ENCODE data around the gene ADAMTS2. TPM values are rescaled to one million over a fixed set of nuclear protein-coding genes. Genes with fewer than 3 reads are reported as not detected.
A peak's percentile ranks its signal among the peaks of the same experiment; 100 is the strongest.

ADAMTS2 gene
- not detected for total RNA-seq

DNA sequence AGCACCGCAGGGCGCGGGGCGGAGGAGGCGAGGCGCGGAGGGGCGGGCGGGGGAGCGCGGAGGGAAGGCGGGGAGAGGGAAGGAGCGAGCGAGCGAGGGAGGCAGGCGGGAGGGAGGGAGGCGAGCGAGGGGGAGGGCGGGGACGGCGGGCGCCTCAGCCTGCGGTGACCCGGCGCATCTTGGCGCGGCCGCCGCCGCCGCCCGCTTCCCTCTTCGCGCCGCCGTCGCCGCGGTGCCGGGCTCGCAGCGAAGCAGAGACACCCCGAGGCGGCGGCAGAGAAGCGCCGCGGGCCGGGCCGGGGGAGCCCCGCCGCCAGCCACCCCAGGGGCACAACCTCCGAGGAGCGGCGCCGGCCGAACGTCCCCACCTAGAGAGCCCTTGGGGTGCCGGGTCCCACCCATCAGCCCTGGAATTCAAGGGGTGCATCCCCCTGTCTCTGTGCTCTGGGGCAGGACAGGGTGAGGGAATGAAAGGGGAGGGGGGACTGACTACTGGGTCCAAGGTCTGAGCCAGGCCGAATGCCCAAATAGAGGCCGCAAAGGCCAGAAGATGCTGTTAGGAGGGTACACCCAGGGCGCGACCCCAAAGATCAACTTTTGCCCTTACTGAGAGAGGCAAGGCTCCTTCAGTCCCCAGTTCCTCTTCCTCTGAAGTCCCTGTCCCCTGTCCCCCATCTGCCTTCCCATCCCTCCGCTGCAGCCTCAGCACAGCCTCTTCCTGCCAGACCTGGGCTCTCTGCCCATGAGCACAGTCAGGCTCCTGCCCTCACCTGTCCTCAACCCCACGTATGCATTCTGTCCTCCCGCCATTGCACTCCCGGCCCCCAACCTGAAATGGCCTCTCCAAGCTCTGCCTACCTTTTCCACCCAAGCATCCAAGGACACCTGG, at the start of gene ADAMTS2:
TSS of gene ADAMTS2 (minus strand) at position 29 of the 889 bp plus-strand sequence. CDS start 133 bp downstream, outside the sequence.
- intact Hi-C loops (cut with micrococcal nuclease): loop anchor here (10.0 kb wide), 1 partner anchor 181 kb away; no protein-coding TSS in a partner anchor
- CTCF ChIA-PET: no interaction called here
- H3K36me3 Mint-ChIP-seq (ENCODE audit: low read depth): no peaks in the 10 kb centered on the region
- H3K9me3 Mint-ChIP-seq: no peaks in the 10 kb centered on the region
- peak within 1 kb of the TSS; percentile 34 for H3K4me3 Mint-ChIP-seq
- H3K27me3 Mint-ChIP-seq (ENCODE audit: low read depth): peaks cover 48% of the 10 kb centered on the region
- peak; percentile 22 for DNase-seq
- H3K4me1 Mint-ChIP-seq (ENCODE audit: low read depth): peaks cover 4% of the 10 kb centered on the region
- no peak within 1 kb of the TSS for H3K27ac Mint-ChIP-seq

DNA sequence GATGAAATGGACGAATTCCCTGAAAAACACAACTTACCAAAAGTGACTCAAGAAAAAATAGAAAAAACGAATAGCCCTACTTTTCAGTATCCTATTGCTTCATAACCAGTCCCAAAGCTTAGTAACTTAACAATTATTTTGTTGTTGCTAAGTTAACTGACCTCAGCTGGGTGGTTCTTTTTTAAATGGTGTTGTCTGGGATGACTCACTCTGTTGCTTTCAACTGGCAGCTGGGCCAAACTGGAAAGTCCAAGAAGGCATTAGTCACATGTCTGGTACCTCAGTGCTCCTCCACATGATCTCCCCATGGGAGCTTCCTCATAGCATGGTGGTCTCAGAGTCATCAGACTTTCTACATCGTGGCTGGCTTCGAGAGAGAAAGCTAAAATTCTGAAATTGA, 47.8 kb upstream of the ADAMTS2 start:
- DNase-seq: no peak
- no peak overlapping the region for H3K27ac Mint-ChIP-seq
- intact Hi-C loops (cut with micrococcal nuclease): no loop called here
- no peaks in the 10 kb centered on the region for H3K36me3 Mint-ChIP-seq (ENCODE audit: low read depth)
- CTCF ChIA-PET: no interaction called here
- H3K27me3 Mint-ChIP-seq (ENCODE audit: low read depth): peaks cover 5% of the 10 kb centered on the region
- no peak overlapping the region for H3K4me3 Mint-ChIP-seq
- no peaks in the 10 kb centered on the region for H3K4me1 Mint-ChIP-seq (ENCODE audit: low read depth)
- peaks cover 32% of the 10 kb centered on the region for H3K9me3 Mint-ChIP-seq

DNA sequence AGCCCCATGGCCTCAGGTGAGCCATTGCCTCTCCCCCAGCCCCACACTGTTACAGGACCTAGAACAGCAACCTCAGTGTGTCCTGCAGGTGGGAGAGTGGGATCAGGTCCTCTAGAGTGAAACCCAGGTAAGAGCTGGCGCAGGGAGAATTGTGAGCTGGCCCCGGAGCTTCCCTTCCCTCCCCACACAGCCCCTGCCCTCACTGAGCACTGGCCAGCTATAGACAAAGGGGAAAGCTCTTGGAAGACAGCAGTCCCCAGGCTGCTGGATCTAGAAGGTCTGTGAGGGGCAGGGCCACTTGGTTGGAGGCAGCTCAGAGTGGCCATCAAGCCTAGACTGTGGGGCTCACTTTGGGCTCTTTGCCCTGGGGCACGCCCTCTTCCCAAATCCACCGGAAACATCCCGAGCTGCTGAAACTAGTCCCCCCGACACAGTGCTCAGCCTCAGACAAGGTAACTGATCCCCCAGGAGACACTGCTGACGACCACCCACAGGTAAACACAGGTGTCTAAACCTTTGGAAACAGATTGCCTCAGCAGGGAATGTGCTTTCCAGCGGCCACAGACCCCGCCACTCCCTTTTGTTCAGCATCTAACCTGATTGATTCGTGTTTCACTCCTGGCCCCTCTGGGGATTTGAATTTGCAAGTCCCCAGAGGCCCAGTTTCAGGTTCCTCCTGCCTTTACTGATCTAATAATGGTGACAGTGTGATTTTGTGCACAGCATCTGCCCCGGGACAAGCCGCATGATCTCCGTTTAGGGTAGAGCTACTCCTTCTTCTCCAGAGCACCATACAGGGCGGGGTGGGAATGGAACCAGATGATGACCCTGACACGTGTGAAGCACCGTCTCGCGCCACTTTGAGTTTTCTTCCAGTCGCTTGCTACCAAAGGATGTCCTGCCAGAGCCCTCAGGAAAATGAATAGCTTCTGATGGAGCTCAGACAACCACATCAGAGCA, 42.2 kb upstream of the ADAMTS2 start:
- intact Hi-C loops (cut with micrococcal nuclease): no loop called here
- CTCF ChIA-PET: interaction anchor here (1.4 kb wide), 1 partner anchor 17 kb away, joined by 4 read pairs; no protein-coding TSS in a partner anchor
- H3K27me3 Mint-ChIP-seq (ENCODE audit: low read depth): peaks cover 11% of the 10 kb centered on the region

DNA sequence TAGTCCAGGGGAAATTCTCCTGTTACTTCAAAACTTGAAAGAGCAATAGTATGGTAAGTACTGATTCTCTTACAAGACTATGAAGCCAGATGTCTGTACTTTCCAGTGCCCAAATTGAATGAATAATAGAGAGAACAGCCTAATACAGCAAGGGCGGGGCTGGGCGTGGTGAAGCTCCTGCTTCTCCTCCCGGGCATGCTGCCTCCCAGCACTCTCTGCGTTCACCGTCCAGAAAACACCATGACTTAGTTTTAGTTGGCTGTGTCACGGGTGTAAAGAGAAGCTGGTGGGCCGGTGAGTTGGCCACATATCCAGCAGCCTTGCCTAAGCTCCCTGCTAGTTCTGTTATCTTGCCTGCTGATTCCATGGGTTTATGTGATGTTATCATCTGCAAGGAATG, 40.7 kb upstream of the ADAMTS2 start:
- Mint-ChIP-seq H3K27ac (no peak overlapping the region), H3K36me3 (ENCODE audit: low read depth) (no peaks in the 10 kb centered on the region), H3K9me3 (peaks cover 19% of the 10 kb centered on the region), H3K27me3 (ENCODE audit: low read depth) (peaks cover 11% of the 10 kb centered on the region), H3K4me3 (no peak overlapping the region), H3K4me1 (ENCODE audit: low read depth) (no peaks in the 10 kb centered on the region)
- intact Hi-C loops (cut with micrococcal nuclease): no loop called here
- DNase-seq: no peak
- CTCF ChIA-PET: interaction anchor here (1.4 kb wide), 1 partner anchor 19 kb away, joined by 4 read pairs; no protein-coding TSS in a partner anchor

More for the DNA sequence above, 42.2 kb upstream of the ADAMTS2 start:
- DNase-seq: no peak
- H3K27ac Mint-ChIP-seq: no peak overlapping the region
- H3K9me3 Mint-ChIP-seq: peaks cover 25% of the 10 kb centered on the region
- H3K4me3 Mint-ChIP-seq: no peak overlapping the region
- H3K4me1 Mint-ChIP-seq (ENCODE audit: low read depth): no peaks in the 10 kb centered on the region
- H3K36me3 Mint-ChIP-seq (ENCODE audit: low read depth): no peaks in the 10 kb centered on the region

DNA sequence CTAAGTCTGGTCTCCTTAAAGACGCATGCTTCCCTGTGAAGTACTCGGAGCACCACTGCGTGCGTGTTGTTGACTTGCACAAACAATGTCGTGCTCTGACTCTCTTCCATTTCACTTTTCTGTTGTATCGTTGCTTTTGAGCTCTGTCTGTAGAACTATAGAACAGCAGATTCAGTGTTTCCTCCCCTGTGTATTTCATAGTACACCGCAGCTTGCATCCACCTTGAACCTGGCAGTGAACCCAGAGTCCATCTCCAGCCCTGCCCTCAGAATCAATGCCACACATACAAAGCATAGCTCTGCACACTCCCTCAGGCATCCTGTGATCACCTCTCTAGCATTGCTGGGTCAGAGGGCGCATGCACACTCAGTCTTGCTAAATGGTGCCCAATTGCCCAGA, 37.2 kb upstream of the ADAMTS2 start:
- H3K4me1 Mint-ChIP-seq (ENCODE audit: low read depth): no peaks in the 10 kb centered on the region
- no peak overlapping the region for H3K4me3 Mint-ChIP-seq
- DNase-seq: no peak
- H3K36me3 Mint-ChIP-seq (ENCODE audit: low read depth): no peaks in the 10 kb centered on the region
- H3K27me3 Mint-ChIP-seq (ENCODE audit: low read depth): peaks cover 4% of the 10 kb centered on the region
- CTCF ChIA-PET: no interaction called here
- intact Hi-C loops (cut with micrococcal nuclease): no loop called here
- H3K9me3 Mint-ChIP-seq: no peaks in the 10 kb centered on the region
- H3K27ac Mint-ChIP-seq: no peak overlapping the region

DNA sequence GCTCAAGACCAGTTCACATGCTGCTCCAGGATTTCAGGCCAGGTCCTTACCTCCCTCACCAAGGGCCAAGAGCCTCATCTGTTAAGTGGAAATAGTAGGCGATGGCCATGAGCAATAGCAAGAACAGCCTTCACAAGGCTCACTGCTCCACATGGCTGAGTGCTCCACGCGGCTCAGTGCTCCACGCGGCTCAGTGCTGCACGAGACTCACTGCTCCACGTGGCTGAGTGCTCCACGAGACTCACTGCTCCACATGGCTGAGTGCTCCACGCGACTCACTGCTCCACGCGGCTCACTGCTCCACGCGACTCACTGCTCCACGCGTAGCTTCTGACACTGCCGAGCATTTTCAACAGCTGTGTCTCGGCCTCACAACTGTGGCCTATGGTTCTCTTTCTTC, 36.4 kb upstream of the ADAMTS2 start:
- CTCF ChIA-PET: interaction anchor here (0.6 to 0.8 kb wide), 2 partner anchors 10 to 216 kb away, joined by 3 read pairs; no protein-coding TSS in a partner anchor
- intact Hi-C loops (cut with micrococcal nuclease): no loop called here
- DNase-seq: no peak
- Mint-ChIP-seq H3K9me3 (no peaks in the 10 kb centered on the region), H3K27ac (no peak overlapping the region), H3K27me3 (ENCODE audit: low read depth) (peaks cover 2% of the 10 kb centered on the region), H3K4me1 (ENCODE audit: low read depth) (no peaks in the 10 kb centered on the region), H3K4me3 (no peak overlapping the region), H3K36me3 (ENCODE audit: low read depth) (no peaks in the 10 kb centered on the region)

DNA sequence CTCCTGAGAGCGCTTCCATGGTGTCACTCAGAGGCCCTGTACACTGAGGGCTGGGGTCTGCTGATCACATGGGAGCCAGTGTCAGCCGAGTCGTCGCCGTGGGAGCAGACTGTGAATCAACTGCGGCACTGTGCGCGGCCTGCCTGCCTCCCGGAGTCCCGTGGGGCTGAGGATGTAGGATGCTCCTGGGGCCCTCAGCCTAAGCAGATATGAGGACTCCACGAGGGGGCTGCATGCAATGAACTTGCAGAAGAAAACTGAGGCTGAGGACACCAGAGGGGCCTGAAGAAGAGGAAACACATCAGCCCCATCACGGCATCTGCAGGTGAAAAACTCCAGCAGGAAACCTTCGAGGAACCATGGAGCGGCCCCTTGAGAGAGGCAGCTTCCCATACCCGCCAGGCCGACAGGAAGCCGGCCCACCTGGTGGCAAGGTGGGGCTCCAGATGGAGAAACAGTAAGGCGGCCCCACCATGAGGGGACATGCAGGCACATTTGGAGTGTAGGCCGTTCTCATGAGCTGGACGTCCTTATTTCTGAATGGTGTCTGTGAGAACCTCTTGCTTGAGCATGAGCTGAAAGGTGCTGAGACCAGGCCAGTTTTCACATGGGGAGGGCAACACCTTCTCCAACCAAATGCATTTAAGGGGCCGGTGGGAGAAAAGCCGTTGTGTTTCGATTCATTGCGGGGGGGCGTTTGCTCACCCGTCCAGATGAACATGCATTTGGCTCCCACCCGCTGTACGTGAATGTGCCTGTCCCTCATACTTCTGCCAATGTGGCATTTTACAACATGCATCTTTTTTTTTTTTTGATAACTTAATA, 35.2 kb upstream of the ADAMTS2 start:
- Mint-ChIP-seq H3K36me3 (ENCODE audit: low read depth) (no peaks in the 10 kb centered on the region), H3K9me3 (no peaks in the 10 kb centered on the region), H3K27me3 (ENCODE audit: low read depth) (no peaks in the 10 kb centered on the region), H3K4me1 (ENCODE audit: low read depth) (no peaks in the 10 kb centered on the region), H3K4me3 (no peak overlapping the region), H3K27ac (no peak overlapping the region)
- intact Hi-C loops (cut with micrococcal nuclease): no loop called here
- no peak for DNase-seq
- CTCF ChIA-PET: no interaction called here

DNA sequence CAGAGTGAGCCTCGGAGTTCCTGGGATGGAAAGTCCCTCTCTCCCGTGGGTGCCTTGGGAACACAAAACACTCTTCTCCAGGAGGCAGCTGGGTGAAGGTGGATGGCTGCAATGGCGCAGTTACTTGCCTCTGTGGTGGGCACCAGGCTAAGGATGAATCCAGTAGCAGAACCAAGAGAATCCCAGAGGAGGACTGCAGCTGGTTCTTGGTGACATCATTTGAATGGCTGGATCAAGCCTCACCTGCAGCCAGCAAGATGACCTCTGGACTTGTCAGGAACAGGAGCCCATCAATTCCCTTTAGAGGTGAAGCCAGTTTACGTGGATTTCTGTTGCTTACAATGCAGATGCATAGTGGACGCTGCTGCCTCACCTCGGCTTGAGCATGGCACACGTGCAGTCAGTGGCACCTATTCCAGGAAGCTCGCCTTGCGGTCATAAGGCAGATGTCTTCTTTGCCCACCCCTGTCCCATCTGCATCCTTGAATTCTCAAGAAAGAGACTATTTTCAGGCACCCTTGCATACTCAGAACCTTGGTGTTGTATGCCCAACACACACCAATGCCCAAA, 34.1 kb upstream of the ADAMTS2 start:
- no peaks in the 10 kb centered on the region for H3K27me3 Mint-ChIP-seq (ENCODE audit: low read depth)
- H3K36me3 Mint-ChIP-seq (ENCODE audit: low read depth): no peaks in the 10 kb centered on the region
- DNase-seq: no peak
- no peak overlapping the region for H3K27ac Mint-ChIP-seq
- H3K4me1 Mint-ChIP-seq (ENCODE audit: low read depth): no peaks in the 10 kb centered on the region
- H3K4me3 Mint-ChIP-seq: no peak overlapping the region
- CTCF ChIA-PET: no interaction called here
- H3K9me3 Mint-ChIP-seq: no peaks in the 10 kb centered on the region
- intact Hi-C loops (cut with micrococcal nuclease): no loop called here

DNA sequence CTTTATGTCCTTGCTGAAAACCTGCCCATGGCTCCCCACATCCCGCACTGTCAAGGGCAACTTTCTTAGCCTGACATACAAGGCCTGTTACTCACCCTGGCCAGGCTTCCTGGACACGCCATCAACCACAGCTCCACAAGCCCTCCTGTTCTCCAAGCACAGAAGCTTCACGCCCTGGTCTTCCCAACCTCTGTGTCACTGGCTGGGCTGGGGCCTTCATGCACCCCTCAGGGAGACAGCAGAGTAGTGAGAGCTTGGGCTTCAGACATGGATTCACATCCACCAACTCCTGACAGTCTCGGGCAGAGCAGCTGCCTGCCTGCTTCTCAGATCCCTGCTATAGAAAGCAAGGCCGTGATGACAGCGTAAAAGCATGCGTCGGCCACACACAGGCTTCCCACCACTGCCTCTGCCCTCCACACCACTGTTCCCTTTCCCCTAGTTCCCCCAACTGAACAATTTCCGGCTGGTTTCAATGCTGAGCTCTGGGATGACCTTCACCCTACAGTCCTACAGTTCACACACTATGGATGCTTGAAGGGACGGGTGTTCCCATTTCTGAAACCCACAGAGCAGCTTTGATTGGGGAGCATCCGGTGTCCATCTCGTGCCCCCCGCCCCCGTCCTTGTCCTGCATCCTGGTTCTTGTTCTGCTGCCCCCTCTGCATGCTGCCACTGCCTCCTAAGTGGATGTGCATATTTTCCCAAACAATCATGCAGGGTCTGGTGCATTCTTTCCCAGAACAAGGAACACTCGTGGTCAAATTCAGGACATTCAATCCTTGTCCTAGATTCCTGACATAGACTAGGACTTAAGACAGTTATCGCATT, 33.4 kb upstream of the ADAMTS2 start:
- CTCF ChIA-PET: no interaction called here
- no peaks in the 10 kb centered on the region for H3K36me3 Mint-ChIP-seq (ENCODE audit: low read depth)
- no peaks in the 10 kb centered on the region for H3K27me3 Mint-ChIP-seq (ENCODE audit: low read depth)
- no peak overlapping the region for H3K27ac Mint-ChIP-seq
- no peaks in the 10 kb centered on the region for H3K4me1 Mint-ChIP-seq (ENCODE audit: low read depth)
- H3K4me3 Mint-ChIP-seq: no peak overlapping the region
- no peak for DNase-seq
- H3K9me3 Mint-ChIP-seq: no peaks in the 10 kb centered on the region
- intact Hi-C loops (cut with micrococcal nuclease): no loop called here

DNA sequence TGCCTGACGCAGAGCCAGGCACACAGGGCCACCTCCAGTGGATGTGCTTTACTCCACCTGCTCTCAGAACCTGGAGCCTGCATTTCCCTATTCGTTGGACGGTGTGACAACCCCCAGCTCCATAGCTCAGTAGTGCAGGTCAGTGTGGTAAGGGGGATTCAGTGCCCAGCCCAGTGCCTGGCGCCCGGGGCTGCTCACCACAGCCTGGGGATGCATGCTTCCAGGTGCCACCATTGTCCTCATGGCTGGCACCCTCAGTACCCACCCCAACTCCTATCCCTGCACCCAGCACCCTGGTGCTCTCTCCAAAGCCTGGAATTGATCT, 32.8 kb upstream of the ADAMTS2 start:
- intact Hi-C loops (cut with micrococcal nuclease): no loop called here
- Mint-ChIP-seq H3K9me3 (no peaks in the 10 kb centered on the region), H3K27ac (no peak overlapping the region), H3K4me3 (no peak overlapping the region), H3K4me1 (ENCODE audit: low read depth) (no peaks in the 10 kb centered on the region), H3K36me3 (ENCODE audit: low read depth) (no peaks in the 10 kb centered on the region), H3K27me3 (ENCODE audit: low read depth) (no peaks in the 10 kb centered on the region)
- CTCF ChIA-PET: no interaction called here
- no peak for DNase-seq

DNA sequence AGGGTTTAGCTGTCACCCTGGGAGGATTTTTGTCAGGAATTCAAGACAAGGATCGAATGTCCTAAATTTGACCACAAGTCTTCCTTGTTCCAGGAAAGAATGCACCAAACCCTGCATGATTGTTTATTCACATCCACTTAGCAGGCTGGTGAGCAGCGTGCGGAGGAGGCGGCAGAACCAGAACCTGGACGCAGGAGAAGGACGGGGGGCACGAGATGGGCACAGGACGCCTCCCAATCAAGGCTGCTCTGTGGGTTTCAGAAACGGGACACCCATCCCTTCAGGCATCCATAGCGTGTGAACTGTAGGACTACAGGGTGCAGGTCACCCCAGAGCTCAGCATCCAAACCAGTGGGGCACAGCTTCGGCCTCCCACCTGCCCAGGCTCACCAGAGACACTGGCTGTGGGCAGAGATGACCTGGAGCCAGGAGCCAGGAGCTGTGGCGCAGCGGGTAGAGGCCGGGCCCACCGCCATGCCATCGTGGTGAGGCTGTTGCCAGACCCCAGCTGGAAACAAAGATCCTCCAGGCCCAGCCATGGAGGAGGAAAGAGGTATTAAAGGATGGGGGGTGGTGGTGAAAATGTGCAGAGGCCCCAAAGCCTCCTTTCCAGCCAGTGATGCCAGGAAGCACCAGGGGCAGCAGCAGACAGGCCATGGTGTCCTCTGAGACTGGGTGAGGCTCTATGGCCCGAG, 32.3 kb upstream of the ADAMTS2 start:
- Mint-ChIP-seq H3K36me3 (ENCODE audit: low read depth) (no peaks in the 10 kb centered on the region), H3K4me1 (ENCODE audit: low read depth) (no peaks in the 10 kb centered on the region), H3K9me3 (no peaks in the 10 kb centered on the region), H3K4me3 (no peak overlapping the region), H3K27me3 (ENCODE audit: low read depth) (no peaks in the 10 kb centered on the region), H3K27ac (no peak overlapping the region)
- intact Hi-C loops (cut with micrococcal nuclease): no loop called here
- DNase-seq: no peak
- CTCF ChIA-PET: no interaction called here

All from activated naive CD4-positive, alpha-beta T cell treated with anti-CD3 and anti-CD28 coated beads for 36 hours (primary cell).